Measurements from ENCODE around the gene FNDC11.

The FNDC11 gene

DNA sequence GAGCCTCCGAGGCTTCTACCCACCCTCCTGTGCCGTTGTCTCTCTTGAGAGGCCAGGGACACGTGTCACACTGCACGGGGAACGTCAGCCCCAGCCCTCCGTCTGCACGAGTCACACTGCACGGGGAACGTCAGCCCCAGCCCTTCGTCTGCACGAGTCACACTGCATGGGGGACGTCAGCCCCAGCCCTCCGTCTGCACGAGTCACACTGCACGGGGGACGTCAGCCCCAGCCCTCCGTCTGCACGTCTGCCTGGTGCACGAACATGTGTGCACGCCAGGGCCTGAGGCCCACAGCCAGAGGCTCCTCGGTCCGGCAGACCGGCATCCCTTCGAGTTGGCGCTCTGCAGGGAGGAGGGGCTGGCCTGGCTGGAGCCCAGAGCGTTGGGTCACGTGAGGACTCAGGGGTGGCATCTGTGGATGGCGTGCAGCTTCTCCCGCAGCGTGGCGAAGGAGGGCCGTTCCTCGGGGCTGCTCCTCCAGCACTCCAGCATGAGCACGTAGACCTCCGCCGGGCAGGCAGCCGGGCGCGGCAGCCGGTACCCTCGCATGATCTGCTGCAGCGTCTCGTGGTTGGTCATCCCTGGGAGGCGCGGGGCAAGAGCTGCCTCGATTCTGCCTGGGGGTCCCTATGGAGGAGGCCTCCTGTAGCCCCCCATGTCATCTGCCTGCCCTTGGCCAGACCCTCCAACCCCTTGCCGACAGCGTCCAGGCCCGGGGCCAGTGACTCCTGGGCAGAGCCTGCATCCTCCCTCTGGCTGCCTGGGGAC, 13.4 kb upstream of the FNDC11 start:
- peak; percentile 48 for DNase-seq (ENCODE audit: low spot score)

DNA sequence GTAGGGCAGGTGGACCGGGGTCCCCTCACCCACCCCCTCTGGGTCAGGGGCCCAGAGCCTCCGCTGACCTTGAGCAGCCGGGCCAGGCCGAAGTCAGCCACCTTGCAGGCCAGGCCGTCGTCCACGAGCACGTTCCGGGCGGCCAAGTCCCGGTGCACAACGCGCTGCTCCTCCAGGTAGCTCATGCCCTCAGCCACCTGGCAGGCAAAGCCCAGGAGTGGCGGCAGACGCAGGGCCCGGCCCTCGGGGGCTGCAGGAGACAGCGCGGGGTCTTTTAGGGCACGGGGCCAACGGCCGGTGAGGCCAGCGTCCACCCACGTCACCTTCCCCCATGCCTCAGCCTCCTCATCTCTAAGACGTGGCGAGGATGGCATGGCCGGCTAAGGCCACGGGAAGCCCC, 12.6 kb upstream of the FNDC11 start:
- no peak for DNase-seq (ENCODE audit: low spot score)

DNA sequence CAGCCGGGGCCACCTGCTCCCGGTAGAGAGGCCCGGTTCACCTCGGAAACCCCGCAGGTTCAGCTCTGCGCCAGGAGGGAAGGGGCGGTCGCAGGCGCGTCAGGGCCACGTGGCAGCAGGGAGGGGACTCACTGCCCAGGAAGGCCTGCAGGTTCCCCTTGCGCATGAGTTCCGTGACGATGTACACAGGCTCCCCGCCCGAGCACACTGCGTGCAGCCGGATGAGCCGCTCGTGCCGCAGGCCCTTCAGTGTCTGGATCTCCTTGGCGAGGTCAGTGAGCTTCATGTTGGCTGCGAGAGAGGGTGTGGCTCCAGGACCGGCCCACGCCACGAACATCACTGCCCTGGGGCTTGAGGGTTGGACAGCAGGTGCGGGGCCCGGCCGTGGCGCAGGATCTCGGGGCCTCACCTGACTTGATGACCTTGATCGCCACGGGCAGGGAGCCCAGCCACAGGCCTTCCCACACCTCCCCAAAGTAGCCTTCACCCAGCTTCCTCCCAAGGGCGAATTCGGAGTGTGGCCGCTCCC, 11.9 kb upstream of the FNDC11 start:
- DNase-seq (ENCODE audit: low spot score), result no peak

DNA sequence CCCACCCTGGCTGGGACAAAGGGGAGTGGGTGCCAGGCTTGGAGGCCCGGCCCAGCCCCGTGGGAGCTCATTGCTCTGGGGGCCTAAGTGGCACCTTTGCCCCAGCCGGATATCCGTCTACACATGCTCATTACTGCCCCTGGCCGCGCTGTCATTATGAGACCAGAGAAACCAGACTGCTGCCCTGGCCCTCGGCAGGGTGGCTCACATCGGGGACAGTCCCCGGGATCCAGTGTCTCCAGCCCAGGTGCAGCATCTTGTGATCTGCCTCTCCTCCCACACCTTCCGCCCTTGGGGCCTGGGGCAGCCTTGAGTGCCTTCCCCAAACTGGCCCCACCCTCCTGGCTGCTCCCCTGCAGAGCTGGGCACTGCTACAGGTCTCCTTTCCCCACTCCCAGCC, 11.3 kb upstream of the FNDC11 start:
- no peak for DNase-seq (ENCODE audit: low spot score)

DNA sequence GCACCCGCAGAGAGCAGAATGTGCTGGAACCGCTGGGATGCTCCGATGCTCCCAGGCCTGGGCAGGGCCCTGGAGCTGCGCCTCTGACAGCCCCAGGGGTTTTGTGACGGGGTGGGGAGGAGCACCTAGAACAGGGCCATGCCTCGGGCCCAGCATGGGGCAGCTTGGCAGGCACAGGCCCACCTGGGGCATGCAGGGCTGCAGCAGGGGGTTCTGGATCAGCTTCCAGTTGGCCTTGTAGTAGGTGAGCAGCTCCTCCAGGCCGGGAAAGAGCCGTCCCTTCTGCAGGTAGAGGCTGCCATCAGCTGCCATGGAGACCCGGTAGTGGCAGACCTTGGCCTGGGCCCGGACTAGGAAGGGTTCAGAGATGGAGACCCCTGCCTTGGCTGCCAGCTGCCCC, 10.8 kb upstream of the FNDC11 start:
- DNase-seq (ENCODE audit: low spot score), result no peak

DNA sequence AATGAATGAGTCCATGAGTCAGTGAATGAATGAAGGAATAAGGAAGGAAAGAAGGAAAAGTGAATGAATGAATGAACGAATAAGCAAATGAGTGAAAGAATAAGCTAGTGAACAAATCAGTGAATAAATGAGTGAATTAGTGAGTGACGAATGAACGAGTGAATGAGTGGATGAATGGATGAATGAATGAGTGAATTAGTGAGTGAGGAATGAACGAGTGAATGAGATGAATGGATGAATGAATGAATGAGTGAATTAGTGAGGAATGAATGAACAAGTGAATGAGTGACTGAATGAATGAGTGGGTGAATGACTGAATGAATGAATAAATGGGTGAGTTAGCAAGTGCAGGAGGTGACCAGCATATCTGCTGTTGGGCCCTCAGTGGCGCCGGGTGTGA, 10.2 kb upstream of the FNDC11 start:
- no peak for DNase-seq (ENCODE audit: low spot score)

DNA sequence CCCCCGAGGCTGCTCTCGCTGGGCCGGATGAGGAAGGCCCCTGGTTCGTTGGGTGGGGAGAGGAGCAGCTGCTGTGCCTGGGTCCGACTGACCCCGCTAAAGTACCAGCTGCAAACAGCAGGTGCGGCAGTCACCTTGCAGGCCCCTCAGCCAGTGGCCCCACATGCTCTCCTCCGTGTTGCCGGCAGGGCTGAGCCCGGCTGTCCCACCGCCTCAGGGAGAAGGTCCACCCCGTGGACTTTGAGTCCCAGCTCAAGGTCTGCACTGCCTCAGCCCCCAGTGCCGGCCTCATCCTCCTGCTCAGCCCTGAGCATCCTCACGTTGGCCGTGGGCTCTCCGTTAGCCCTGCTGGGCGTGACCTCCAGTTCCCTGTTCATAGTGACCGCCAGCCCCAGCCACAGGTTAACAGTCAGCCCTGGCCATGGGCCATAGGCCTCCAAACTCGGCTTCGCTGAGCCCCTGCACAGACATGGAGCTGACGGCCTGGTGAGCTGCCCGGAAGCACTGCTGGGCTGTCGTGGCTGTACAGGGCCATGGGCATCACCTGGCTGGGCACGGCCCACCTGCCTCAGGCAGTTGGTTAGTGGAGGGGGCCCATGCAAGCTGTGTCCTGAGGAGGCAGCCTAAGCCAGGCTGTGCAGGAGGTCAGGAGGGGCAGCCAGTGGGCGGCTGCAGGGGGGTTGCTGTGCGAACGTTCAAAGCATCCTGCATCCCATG, 9.6 kb upstream of the FNDC11 start:
- no peak for DNase-seq (ENCODE audit: low spot score)

DNA sequence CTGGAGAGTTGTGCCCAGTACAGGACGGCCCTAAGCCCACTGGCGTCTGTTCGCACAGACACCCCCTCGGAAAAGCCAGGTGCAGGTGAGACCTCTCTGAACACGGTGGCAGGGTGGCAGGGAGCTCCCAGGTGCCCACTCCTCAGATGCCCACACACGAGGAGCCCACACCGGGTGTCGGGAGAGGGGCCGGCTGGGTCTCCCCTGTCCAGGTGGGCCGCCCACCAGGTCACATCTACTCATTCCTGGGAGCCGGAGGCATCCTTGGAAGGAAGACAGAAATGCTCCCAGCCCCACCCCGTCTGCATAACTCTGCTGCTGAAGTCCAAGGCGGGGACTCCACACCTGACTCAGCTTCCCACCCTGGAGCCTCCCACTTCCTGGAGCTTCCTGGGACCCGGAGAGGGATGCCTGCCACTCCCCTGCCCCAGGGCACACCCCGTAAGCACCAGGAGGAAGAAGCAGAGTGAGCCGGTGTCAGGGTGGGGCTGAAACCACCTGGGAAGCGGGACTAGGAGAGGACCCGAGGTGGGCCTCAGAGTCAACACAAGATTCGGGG, 8.9 kb upstream of the FNDC11 start:
- DNase-seq (ENCODE audit: low spot score), result no peak

DNA sequence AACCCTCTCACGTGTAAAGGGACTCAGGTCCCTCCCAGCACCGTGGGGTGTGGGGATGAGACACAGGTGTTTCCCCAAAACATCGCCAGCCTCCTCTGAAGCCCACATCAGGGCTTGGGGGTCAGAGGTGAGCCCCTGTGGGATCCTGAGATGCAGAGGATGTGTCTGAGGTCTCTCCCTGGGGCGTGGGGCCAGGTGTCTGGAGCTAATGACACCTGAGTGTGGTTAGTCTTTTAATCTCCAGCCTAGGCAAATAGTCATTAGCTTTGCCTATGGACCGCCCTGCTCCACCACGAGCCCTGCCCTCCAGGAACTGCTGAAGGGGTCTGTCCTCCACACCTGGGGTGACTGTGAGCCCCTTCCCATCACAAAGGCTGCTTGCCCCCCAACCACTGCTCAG, 8.1 kb upstream of the FNDC11 start:
- no peak for DNase-seq (ENCODE audit: low spot score)

DNA sequence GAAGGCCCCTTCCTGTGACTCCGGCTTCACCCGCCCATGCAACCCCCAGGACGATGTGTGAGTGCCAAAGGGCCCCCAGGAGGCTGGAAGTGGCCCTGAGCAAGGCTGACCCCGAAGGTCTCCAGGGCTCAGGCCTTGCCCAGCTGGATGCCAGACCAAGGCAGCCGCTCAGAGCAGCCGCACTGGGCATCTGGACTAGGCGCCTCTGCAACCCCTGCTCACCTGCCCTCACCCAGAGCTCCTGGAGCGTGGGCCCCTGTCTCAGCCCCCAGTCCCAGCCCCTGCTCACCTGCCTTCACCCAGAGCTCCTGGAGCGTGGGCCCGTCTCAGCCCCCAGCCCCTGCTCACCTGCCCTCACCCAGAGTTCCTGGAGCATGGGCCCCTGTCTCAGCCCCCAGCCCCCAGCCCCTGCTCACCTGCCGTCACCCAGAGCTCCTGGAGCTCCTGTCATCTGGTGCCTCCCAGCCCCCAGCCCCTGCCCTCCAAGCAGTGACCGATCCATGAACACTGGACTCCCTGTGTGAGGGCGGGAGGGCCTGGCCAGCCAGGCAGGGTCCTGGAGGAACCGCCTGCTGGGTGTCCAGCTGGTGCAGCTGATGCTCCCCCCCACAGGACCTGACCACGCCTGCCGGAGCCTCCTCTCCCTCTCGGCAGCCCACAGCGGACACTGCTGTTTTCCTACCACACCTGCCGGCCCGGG, 7.6 kb upstream of the FNDC11 start:
- DNase-seq (ENCODE audit: low spot score), result no peak

DNA sequence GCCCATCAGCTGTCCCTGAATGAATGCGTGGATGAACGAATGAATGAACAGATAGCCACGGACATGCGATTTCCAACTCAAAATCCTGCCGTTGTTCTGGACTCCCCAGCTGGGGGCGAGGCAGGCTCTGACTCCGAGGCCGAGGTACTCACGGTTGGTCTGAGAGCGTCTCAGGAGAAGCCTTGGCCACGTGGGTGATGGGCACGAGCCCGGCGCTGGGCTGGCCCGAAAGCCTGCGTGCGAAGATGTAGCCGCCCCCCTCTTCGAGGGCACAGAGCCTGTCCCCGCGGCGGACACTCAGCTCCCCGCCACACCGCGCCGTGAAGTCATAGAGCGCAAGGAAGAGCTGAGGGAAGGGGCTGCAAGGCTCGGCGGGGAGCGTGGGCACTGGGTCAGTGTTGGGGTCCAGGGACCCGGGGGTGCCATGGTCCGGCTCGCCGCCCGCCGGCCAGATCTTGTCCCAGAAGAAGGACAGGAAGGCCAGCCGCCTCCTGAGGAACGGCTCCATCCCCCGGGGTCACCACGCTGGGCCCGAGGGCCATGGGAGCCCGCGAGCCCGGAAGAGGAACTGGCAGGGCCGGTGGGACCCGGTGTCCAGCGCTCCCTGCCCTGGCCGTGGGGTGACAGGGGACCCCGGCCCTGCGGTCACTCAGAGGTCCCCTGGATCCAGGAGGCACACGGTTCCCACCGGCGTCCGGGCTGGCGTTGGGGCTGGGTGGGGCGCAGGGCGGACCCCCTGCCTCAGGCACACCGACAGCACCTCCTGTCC, 6.8 kb upstream of the FNDC11 start:
- no peak for DNase-seq (ENCODE audit: low spot score)

DNA sequence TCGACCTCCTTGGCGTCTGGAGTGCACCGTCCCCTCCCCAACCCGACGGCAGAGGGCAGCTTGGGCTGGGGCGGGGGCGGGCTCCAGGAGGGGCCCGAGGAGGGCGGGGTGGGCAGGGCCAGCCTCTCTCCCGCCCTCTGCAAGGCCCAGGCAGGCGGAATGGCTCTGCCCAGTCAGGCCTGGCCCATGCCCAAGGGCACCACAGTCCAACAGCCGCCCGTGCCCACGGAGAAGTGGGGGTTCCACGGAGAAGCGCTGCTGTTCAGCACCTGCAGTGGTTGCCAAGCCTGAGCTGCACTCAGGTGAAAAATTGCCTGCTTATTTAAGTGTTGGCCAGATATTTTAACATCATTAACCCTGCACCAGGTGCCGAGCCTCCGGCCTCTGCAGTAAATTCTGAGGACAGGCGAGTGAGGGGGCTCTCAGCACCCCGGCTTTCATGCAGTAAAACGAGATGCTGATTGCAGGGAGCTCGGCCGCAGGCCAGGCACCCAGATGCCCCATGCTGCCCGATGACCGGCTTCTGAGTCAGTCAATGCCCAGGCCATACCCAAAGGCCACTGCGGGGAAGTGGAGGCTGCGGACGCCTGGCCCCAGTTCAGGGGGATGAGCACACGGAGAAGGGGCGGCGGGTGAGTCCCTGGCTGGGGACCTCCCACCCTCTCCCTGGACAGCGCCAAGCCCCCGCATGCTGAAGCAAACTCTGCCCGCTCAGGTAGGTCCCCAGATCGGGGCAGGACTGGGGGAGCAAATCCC, 6.1 kb upstream of the FNDC11 start, which contains the start of gene SRMS:
SRMS (minus strand) TSS at position 25 of the 756 bp plus-strand sequence. CDS start 286 bp downstream, outside the sequence.
- DNase-seq (ENCODE audit: low spot score), result no peak

DNA sequence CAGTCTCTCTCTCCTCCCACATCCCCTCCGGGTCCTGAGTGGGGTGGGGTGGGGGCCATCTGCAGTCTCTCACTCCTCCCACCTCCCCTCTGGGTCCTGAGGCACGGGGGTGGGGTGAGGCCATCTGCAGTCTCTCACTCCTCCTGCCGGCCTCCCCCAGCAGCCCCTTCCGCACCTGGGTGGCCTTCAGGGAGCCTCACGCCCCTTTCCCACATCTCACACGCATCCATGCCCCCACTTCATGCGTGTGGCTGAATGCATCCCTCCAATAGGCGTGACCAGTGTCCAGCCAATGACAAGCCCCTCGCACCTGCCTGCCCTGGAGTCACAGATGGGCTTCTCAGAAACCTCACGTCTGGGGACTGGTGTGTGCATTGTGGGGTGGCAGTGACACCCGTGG, 5.4 kb upstream of the FNDC11 start:
- DNase-seq (ENCODE audit: low spot score), result no peak

DNA sequence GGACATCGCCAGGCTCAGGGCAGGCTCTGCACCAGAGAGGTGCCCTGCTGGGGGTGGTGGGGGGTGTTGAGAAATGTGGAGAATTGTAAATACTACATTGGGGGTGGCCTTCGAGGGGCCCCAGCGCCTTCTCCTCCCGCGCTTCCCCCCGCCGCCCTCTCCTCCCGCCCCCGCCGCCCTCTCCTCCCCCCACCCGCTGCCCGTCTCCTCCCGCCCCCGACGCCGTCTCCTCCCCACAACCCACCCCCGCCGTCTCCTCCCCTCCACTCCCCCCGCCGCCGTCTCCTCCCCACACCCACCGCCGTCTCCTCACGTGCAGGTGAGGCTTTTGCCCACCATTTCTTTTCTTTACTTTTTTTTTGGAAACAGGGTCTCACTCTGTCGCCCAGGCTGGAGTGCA, 4.9 kb upstream of the FNDC11 start:
- no peak for DNase-seq (ENCODE audit: low spot score)

DNA sequence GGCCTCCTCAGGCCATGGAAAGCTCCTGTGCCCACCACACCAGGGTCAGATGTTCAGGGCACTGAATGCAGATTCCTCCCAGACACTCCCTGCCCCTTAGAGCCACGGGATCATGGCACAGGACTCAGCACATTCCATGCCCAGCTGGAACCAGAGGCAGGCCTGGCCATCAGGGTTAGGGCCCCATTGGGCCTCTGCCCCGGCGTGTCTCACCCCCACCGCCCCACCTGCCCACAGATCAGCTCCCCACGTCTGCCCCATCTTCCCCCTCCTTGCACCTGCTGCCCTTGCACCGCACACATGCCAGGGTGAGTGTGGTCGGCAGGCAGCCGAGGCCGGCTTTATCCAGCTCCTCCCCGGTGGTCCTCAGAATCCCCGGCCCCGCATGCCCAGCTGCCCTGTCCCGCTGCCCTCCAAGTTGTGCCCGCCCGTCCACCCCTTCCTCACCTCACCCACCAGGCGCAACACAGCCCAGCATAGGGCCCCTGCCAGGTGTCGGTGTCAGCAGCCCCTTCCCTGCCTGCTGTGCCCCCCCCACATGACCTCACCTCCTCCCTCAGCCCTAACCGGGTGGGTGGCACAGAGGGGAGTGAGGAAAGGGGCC, 4.2 kb upstream of the FNDC11 start:
- DNase-seq (ENCODE audit: low spot score), result no peak

DNA sequence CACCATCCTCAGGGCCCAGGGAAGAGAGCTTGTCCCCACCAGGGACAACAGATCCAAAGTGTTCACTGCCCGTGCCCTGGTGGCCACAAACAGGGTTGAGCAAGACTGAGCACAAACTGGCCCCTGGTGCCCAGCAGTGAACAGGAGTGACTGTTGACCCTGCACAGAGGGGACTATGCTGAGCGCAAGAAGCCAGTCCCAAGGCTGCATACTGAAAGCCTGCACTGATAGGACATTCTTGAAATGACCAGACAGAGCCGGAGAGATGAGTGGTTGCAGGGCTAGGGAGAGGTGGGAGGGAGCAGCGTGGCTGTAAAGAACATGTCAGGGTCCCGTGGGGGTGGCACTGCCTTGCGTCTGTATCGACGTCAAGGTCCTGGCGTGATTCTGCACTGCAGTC, 2.9 kb upstream of the FNDC11 start:
- DNase-seq (ENCODE audit: low spot score), result no peak

DNA sequence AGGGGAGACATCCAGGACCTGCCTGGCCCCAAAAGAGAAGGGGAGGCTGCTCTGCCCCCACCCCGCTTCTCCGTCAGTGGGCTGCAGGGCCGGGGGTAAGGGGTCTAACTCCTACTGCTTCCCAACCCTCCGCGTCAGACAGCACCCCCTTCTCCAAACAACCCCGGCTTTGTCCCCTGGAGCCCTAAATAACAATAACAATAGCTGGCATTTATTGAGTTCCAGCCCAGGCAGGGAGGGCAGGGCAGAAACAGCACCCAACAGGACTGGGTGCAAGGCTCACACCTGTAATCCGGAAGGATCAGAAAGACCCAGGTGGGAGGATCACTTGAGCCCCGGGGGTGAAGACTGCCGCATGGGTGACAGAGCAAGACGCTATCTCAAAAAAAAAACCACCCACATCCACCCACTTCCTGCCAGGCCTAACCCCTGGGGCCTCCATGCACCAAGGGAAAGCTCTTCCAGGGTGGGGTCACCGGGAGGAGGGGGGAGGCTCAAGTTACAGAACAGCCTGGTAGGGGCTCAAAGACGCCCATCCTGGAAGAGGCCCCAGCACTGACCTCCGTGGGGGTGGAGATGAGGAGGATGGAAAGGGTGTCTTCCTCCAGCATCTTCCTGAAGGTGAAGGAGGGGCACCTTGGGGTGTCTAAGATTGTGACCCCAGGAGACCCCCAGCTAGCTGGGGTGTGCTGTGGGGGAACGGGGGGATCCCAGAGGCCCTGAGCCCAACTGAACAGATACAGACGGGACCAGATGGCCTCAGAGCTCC, 1.3 kb upstream of the FNDC11 start:
- DNase-seq (ENCODE audit: low spot score), result no peak

DNA sequence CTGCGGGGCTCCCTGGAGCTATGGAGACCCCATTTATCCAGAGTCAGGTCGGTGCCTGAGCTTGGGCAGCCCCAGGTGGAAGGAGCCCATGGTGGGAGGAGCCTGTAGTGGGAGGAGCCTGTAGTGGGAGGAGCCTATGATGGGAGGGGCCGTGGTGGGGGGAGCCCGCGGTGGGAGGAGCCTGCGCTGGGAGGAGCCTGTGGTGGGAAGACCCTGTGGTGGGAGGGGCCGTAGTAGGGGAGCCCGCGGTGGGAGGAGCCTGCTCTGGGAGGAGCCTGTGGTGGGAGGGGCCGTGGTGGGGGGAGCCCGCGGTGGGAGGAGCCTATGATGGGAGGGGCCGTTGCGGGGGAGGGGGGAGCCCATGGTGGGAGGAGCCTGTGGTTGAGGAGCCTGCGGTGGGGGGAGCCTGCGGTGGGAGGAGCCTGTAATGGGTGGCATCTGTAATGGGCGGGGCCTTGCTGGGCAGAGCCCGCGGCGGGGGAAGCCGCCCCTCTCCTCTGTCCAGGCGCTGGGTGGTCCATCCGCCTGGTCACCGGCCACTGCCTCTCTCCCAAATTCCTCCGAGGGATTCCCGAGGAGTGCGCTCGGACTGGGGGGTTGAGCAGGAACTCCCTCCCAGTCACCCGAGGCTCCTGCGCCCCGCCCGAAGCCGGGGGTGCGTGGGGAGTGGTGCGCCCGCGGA, 567 bp upstream of the FNDC11 start:
- peak; percentile 82 for DNase-seq (ENCODE audit: low spot score)
